ENCODE data around the gene APEH.

Gene APEH

GRCh38 chr3:49650637-49651036 lies 23.5 kb upstream of the APEH start:
- no peak for DNase-seq (ENCODE audit: low spot score)

- DNase-seq (ENCODE audit: low spot score) = no peak
Observed at GRCh38 chr3:49652218-49652902, 21.8 kb upstream of the APEH start.

GRCh38 chr3:49652903-49653415 lies 21.2 kb upstream of the APEH start:
- DNase-seq (ENCODE audit: low spot score) = no peak

- DNase-seq (ENCODE audit: low spot score) = no peak
Observed at GRCh38 chr3:49653621-49654020, 20.5 kb upstream of the APEH start.

DNA sequence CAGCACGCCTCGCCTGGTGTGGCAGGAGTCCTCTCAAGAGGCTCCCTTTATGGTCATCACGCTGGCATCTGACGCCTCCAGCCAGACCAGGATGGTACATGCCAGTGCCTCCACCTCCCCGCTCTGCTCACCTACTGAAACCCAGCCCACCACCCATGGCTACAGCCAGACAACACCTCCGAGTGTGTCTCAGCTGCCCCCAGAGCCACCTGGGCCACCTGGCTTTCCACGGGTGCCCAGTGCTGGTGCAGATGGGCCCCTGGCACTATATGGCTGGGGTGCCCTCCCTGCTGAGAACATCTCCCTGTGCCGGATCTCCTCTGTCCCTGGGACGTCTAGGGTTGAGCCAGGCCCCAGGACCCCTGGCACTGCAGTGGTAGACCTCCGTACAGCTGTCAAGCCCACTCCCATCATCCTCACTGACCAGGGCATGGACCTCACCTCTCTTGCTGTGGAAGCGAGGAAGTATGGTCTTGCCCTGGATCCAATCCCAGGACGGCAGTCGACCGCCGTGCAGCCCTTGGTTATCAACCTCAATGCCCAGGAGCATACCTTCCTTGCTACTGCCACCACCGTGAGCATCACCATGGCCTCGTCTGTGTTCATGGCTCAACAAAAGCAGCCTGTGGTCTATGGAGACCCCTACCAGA lies 19.9 kb upstream of the APEH start:
- no peak for DNase-seq (ENCODE audit: low spot score)

DNA sequence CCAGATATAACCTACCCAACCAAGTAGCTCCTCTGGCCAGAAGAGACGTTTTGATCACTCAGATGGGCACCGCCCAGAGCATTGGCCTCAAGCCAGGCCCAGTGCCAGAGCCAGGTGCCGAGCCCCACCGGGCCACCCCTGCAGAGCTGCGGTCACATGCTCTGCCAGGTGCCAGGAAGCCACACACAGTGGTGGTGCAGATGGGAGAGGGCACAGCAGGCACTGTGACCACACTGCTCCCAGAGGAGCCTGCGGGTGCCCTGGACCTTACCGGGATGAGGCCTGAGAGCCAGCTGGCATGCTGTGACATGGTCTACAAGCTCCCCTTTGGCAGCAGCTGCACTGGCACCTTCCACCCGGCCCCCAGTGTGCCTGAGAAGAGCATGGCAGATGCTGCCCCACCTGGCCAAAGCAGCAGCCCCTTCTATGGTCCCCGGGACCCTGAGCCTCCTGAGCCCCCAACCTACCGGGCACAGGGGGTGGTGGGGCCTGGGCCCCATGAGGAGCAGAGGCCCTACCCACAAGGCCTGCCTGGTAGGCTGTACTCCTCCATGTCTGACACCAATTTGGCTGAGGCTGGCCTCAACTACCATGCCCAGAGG lies 19.1 kb upstream of the APEH start:
- DNase-seq (ENCODE audit: low spot score) = no peak

- DNase-seq (ENCODE audit: low spot score) = no peak
Observed at GRCh38 chr3:49655731-49656285, 18.3 kb upstream of the APEH start.

DNA sequence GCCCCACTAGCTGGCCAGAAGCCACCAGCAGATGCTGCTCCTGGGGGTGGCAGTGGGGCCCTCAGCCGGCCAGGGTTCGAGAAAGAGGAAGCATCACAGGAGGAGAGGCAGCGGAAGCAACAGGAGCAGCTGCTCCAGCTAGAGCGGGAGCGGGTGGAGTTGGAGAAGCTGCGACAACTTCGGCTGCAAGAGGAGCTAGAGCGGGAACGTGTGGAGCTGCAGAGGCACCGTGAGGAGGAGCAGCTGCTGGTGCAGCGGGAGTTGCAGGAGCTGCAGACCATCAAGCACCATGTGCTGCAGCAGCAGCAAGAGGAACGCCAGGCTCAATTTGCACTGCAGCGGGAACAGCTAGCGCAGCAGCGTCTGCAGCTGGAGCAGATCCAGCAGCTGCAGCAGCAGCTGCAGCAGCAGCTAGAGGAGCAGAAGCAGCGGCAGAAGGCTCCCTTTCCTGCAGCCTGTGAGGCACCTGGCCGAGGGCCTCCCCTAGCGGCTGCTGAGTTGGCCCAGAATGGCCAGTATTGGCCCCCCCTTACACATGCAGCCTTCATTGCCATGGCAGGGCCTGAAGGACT lies 17.5 kb upstream of the APEH start:
- no peak for DNase-seq (ENCODE audit: low spot score)

DNA sequence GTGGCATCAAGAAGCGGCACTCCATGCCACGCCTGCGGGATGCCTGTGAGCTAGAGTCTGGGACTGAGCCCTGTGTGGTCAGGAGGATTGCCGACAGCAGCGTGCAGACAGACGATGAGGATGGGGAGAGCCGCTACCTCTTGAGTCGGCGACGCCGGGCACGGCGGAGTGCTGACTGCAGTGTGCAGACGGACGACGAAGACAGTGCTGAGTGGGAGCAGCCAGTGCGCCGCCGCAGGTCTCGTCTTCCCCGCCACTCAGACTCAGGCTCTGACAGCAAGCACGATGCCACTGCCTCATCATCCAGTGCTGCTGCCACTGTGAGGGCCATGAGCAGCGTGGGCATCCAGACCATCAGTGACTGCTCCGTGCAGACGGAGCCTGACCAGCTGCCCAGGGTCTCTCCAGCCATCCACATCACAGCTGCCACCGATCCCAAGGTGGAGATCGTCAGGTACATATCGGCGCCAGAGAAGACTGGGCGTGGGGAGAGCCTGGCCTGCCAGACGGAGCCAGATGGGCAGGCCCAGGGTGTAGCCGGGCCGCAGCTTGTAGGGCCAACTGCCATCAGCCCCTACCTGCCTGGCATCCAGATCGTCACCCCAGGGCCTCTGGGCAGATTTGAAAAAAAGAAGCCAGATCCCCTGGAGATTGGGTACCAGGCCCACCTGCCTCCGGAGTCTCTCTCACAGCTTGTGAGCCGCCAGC lies 16.8 kb upstream of the APEH start:
- DNase-seq (ENCODE audit: low spot score) = no peak

GRCh38 chr3:49658711-49659110 lies 15.4 kb upstream of the APEH start:
- no peak for DNase-seq (ENCODE audit: low spot score)

DNA sequence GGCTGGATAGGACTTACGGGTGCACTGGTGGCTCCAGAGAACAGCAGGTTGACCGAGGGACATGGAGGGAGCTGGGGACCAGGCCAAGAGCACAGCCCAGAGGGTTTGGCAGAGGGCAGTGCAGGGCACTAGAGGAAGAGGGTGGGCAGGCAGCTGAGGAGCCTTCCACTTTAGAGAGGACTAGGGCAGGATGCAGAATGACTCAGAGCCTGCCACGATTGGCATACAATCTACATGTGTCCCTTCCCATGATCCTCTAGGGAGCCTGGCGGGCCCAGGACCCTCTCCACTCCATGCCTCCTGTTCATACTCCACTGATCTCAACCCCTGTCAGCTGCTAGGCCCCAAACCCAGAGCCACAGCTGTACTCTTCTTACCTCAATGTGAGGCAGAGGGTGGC lies 14.4 kb upstream of the APEH start:
- no peak for DNase-seq (ENCODE audit: low spot score)

GRCh38 chr3:49661281-49661680 lies 12.9 kb upstream of the APEH start:
- no peak for DNase-seq (ENCODE audit: low spot score)

DNA sequence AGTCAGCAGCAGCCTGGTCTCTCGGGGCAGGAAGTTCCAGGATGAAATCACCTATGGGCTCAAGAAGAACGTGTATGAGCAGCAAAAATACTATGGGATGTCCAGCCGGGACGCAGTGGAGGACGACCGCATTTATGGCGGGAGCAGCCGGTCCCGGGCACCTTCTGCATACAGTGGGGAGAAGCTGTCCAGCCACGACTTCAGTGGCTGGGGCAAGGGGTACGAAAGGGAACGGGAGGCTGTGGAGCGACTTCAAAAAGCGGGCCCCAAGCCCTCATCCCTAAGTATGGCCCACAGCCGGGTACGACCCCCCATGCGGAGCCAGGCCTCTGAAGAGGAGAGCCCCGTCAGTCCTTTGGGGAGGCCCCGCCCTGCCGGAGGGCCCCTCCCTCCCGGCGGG lies 12.1 kb upstream of the APEH start:
- DNase-seq (ENCODE audit: low spot score) = no peak

GRCh38 chr3:49662720-49663413 lies 11.3 kb upstream of the APEH start:
- DNase-seq (ENCODE audit: low spot score) = no peak

GRCh38 chr3:49663831-49664230 lies 10.3 kb upstream of the APEH start:
- no peak for DNase-seq (ENCODE audit: low spot score)

DNA sequence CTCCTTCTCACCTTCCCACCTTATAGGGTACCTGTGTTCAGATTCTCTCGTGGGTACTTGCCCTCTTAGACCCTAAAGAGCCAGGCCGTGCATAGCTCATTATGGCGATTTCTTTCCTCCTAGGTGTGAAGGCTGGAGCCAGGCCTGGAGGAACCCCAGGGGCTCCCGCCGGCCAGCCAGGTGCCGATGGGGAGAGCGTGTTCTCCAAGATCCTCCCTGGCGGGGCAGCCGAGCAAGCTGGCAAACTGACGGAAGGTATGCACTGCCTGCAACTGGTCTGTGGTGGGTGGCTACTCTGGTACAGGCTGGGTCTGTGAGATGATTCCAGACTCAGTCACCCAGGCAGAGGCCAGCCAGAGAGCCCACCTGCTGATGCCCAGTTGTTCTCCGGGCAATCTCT lies 9.9 kb upstream of the APEH start:
- no peak for DNase-seq (ENCODE audit: low spot score)

GRCh38 chr3:49665822-49666519 lies 8.2 kb upstream of the APEH start:
- DNase-seq (ENCODE audit: low spot score) = no peak

GRCh38 chr3:49666592-49666991 lies 7.6 kb upstream of the APEH start:
- no peak for DNase-seq (ENCODE audit: low spot score)

- DNase-seq (ENCODE audit: low spot score) = no peak
Observed at GRCh38 chr3:49667701-49668413, 6.3 kb upstream of the APEH start.

DNA sequence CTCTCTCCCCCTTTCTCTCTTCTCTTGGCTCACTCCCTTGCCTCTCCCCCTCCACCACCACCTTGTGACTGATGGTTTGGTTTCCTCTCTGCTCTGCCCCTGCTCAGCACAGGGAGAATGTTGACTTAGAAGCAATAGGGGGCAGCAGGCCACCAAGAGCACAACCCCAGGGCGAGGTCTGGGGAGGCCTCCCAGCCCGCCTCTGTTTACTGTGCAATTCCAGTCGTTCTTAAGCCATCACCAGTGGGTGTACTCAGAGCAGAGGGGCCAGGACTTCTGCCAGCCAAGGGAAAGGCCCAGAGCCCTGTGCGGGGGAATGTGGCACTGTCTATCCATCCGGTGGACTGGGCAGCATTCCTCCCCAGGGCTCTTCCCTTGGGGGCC lies 5.7 kb upstream of the APEH start:
- no peak for DNase-seq (ENCODE audit: low spot score)
